Sigmoid colon (tissue), 7 donors: ENCODE results near the gene LRRC7. TPM values are rescaled to one million over a fixed set of nuclear protein-coding genes. Genes with fewer than 3 reads are reported as not detected.

Experiments used
- DNase-seq: peaks from one replicate; pipeline ENCODE4 v3.0.0-alpha.2; 2019
- H3K27ac ChIP-seq, 4 donors: fragments of 200-600 bp; sonication (generic); one replicate each; pipeline ENCODE4 v1.5.1; 2016 to 2019; ENCODE audit warnings: mild to moderate bottlenecking in 1 of 4
- H3K27me3 ChIP-seq, 3 donors: fragments of 200-600 bp; sonication (generic); one replicate each; pipeline ENCODE4 v1.5.1; 2019; ENCODE audit warnings: mild to moderate bottlenecking in 1 of 3
- H3K36me3 ChIP-seq, 4 donors: fragments of 200-600 bp; sonication (generic); one replicate each; pipeline ENCODE4 v1.5.1; 2016 to 2019
- H3K4me1 ChIP-seq, 4 donors: fragments of 200-600 bp; sonication (generic); one replicate each; pipeline ENCODE4 v1.5.1; 2017 to 2019
- H3K4me3 ChIP-seq, 4 donors: fragments of 200-600 bp; sonication (generic); one replicate each; pipeline ENCODE4 v1.5.1; 2017 to 2019; ENCODE audit warnings: mild to moderate bottlenecking in 2 of 4, moderate library complexity in 1 of 4
- H3K9me3 ChIP-seq, 4 donors: fragments of 200-600 bp in 3 of 4; sonication (generic) in 3 of 4; one replicate each; pipeline versions ENCODE4 v1.5.1 to v1.6.1; 2013 to 2019
- CTCF ChIP-seq, 4 experiments: fragments of 450-650 bp in 3 of 4; fragments of 200-600 bp in 1 of 4; IDR thresholded peaks; one replicate each; pipeline ENCODE4 v1.5.1; 2016 to 2019; ENCODE audit warnings: antibody characterized with exemption in 4 of 4, mild to moderate bottlenecking in 3 of 4, moderate library complexity in 2 of 4
- EP300 ChIP-seq, 4 donors: sonication (generic); formaldehyde crosslinking; IDR thresholded peaks; one replicate each; pipeline ENCODE4 v1.6.1; 2017; ENCODE audit warnings: antibody characterized with exemption in 4 of 4
- POLR2A ChIP-seq, 2 donors: fragments of 450-650 bp; IDR thresholded peaks; one replicate each; pipeline ENCODE4 v1.6.1; 2016; ENCODE audit warnings: antibody characterized with exemption in 2 of 2, mild to moderate bottlenecking in 2 of 2, moderate library complexity in 2 of 2
- POLR2AphosphoS5 ChIP-seq, 4 donors: sonication (generic); formaldehyde crosslinking; IDR thresholded peaks; one replicate each; pipeline ENCODE4 v1.6.1; 2017; ENCODE audit warnings: antibody characterized with exemption in 4 of 4
- WGBS, 2 donors: extraction: QIAGEN DNeasy Blood & Tissue Kit; methylation state at CpG; one replicate each; pipeline ENCODE4 v1.1.7; 2013; 5-methylcytosine and 5-hydroxymethylcytosine counted together
- intact Hi-C: fragments of 100-400 bp; cut with DNase I; formaldehyde crosslinking; loops from one replicate; pipeline ENCODE4 v1.15.1; 2023
- polyA plus RNA-seq, 3 donors: library from polyadenylated mRNA; stranded (reverse); fragments of 200-250 nt; gene quantifications; one replicate each; pipeline ENCODE4 v1.2.3, GENCODE V29; 2013
- total RNA-seq, 4 donors: library from RNA; depleted of rRNA; stranded (reverse); fragments of >200 nt; gene quantifications; one replicate each; pipeline ENCODE4 v1.1.0, GENCODE V29; 2016
- donor health status: healthy with polysubstance abuse.
- donor health status: Bipolar disorder and iron deficiency.
- donor health status: healthy.

LRRC7 gene
- total and polyA plus RNA-seq, 7 donors = 0.16 to 1.9 (median 0.41) TPM; not detected in 2

GRCh38 chr1:70083519-70083918, 515.8 kb downstream of the LRRC7 start:
- Histone ChIP-seq H3K4me3 (no peak overlapping the region), H3K4me1 (no peaks in the 10 kb centered on the region), H3K27ac (no peak overlapping the region), H3K27me3 (no peaks in the 10 kb centered on the region), H3K36me3 (no peaks in the 10 kb centered on the region), H3K9me3 (no peaks in the 10 kb centered on the region)
- intact Hi-C loops = no loop called here
- TF ChIP-seq EP300 (IDR thresholded peaks at IDR 0.05) (no peak), POLR2A (IDR thresholded peaks at IDR 0.05) (no peak), POLR2AphosphoS5 (IDR thresholded peaks at IDR 0.05) (no peak)
- 53 to 63% methylated on average over 3 of the region's 3 CpGs for WGBS, 2 donors
- DNase-seq = no peak

- intact Hi-C loops = no loop called here
- DNase-seq = no peak
- WGBS, 2 donors = 88% methylated on average over 1 of the region's 1 CpG
Observed at GRCh38 chr1:70084314-70084915, 516.7 kb downstream of the LRRC7 start.

GRCh38 chr1:70085521-70085920, 517.8 kb downstream of the LRRC7 start:
- Histone ChIP-seq H3K4me1 (no peaks in the 10 kb centered on the region), H3K4me3 (no peak overlapping the region), H3K36me3 (no peaks in the 10 kb centered on the region), H3K27ac (no peak overlapping the region), H3K9me3 (no peaks in the 10 kb centered on the region), H3K27me3 (no peaks in the 10 kb centered on the region)
- intact Hi-C loops = no loop called here
- DNase-seq = no peak
- TF ChIP-seq EP300 (IDR thresholded peaks at IDR 0.05) (no peak), POLR2AphosphoS5 (IDR thresholded peaks at IDR 0.05) (no peak), CTCF (IDR thresholded peaks at IDR 0.05) (no peak), POLR2A (IDR thresholded peaks at IDR 0.05) (no peak)

More at GRCh38 chr1:70084314-70084915, 516.7 kb downstream of the LRRC7 start:
- H3K27ac ChIP-seq = no peak overlapping the region
- no peaks in the 10 kb centered on the region for H3K9me3 ChIP-seq
- no peak for TF ChIP-seq EP300 (IDR thresholded peaks at IDR 0.05)
- no peak for TF ChIP-seq POLR2A (IDR thresholded peaks at IDR 0.05)
- TF ChIP-seq CTCF (IDR thresholded peaks at IDR 0.05) = no peak
- no peak for TF ChIP-seq POLR2AphosphoS5 (IDR thresholded peaks at IDR 0.05)
- no peaks in the 10 kb centered on the region for H3K4me1 ChIP-seq
- no peaks in the 10 kb centered on the region for H3K27me3 ChIP-seq
- no peaks in the 10 kb centered on the region for H3K36me3 ChIP-seq
- H3K4me3 ChIP-seq = no peak overlapping the region

GRCh38 chr1:70086897-70087296, 519.2 kb downstream of the LRRC7 start:
- H3K27ac ChIP-seq = no peak overlapping the region
- H3K4me1 ChIP-seq = no peaks in the 10 kb centered on the region
- TF ChIP-seq POLR2A (IDR thresholded peaks at IDR 0.05) = no peak
- TF ChIP-seq EP300 (IDR thresholded peaks at IDR 0.05) = no peak
- no peak for TF ChIP-seq POLR2AphosphoS5 (IDR thresholded peaks at IDR 0.05)
- TF ChIP-seq CTCF (IDR thresholded peaks at IDR 0.05) = no peak
- H3K4me3 ChIP-seq = no peak overlapping the region
- intact Hi-C loops = no loop called here
- no peaks in the 10 kb centered on the region for H3K27me3 ChIP-seq
- H3K36me3 ChIP-seq = no peaks in the 10 kb centered on the region
- no peaks in the 10 kb centered on the region for H3K9me3 ChIP-seq
- DNase-seq = no peak
- 83 to 88% methylated on average over 1 of the region's 1 CpG for WGBS, 2 donors

GRCh38 chr1:70090141-70090540, 522.4 kb downstream of the LRRC7 start:
- Histone ChIP-seq H3K4me1 (no peaks in the 10 kb centered on the region), H3K9me3 (no peaks in the 10 kb centered on the region), H3K27ac (no peak overlapping the region), H3K27me3 (no peaks in the 10 kb centered on the region), H3K36me3 (no peaks in the 10 kb centered on the region), H3K4me3 (no peak overlapping the region)
- TF ChIP-seq POLR2AphosphoS5 (IDR thresholded peaks at IDR 0.05) (no peak), EP300 (IDR thresholded peaks at IDR 0.05) (no peak), CTCF (IDR thresholded peaks at IDR 0.05) (no peak), POLR2A (IDR thresholded peaks at IDR 0.05) (no peak)
- DNase-seq = no peak
- intact Hi-C loops = no loop called here
- WGBS, 2 donors = 82 to 86% methylated on average over 3 of the region's 3 CpGs
